WTC11 (cell line): ENCODE data around the gene OXGR1.

ENCODE experiments used
- ESRRA ChIP-seq: sonication (generic); formaldehyde crosslinking; IDR thresholded peaks from 2 replicates; pipeline ENCODE4 v1.8.1; 2022; ENCODE audit warnings: mild to moderate bottlenecking, missing genetic modification reagents, borderline replicate concordance
- JUN ChIP-seq: sonication (generic); formaldehyde crosslinking; IDR thresholded peaks from 2 replicates; pipeline ENCODE4 v1.8.0; 2023; ENCODE audit warnings: mild to moderate bottlenecking, missing genetic modification reagents
- NR1H2 ChIP-seq: sonication (generic); formaldehyde crosslinking; IDR thresholded peaks from 2 replicates; pipeline ENCODE4 v1.9.0; 2021; ENCODE audit warnings: mild to moderate bottlenecking, moderate library complexity, missing genetic modification reagents
- SP1 ChIP-seq: sonication (generic); formaldehyde crosslinking; conservative IDR thresholded peaks from 2 replicates; pipeline ENCODE4 v1.8.1; 2022; ENCODE audit warnings: missing genetic modification reagents
- TCF7 ChIP-seq: sonication (generic); formaldehyde crosslinking; IDR thresholded peaks from 2 replicates; pipeline ENCODE4 v1.8.0; 2022; ENCODE audit warnings: mild to moderate bottlenecking, low read depth, missing genetic modification reagents, moderate library complexity
- TF ChIP-seq, protein P1 (sequence below): fragments of 200-600 bp; IDR thresholded peaks from 2 replicates; pipeline ENCODE4 v1.8.0; 2022; ENCODE audit warnings: antibody characterized with exemption
- TF ChIP-seq, protein P2 (sequence below): sonication (generic); formaldehyde crosslinking; IDR thresholded peaks from 2 replicates; pipeline ENCODE4 v1.8.1; 2023; ENCODE audit warnings: mild to moderate bottlenecking, missing genetic modification reagents, moderate library complexity
- TF ChIP-seq, protein P3 (sequence below): sonication (generic); formaldehyde crosslinking; IDR thresholded peaks from 2 replicates; pipeline ENCODE4 v1.8.1; 2023; ENCODE audit warnings: mild to moderate bottlenecking, missing genetic modification reagents, borderline replicate concordance
- TF ChIP-seq, protein P4 (sequence below): fragments of 250-450 bp; sonication (Bioruptor Pico); conservative IDR thresholded peaks from 2 replicates; pipeline ENCODE4 v1.9.0; 2021; ENCODE audit warnings: mild to moderate bottlenecking
- TF ChIP-seq, protein P5 (sequence below): sonication (generic); formaldehyde crosslinking; IDR thresholded peaks from 2 replicates; pipeline ENCODE4 v1.8.0; 2022; ENCODE audit warnings: mild to moderate bottlenecking, missing genetic modification reagents

DNA sequence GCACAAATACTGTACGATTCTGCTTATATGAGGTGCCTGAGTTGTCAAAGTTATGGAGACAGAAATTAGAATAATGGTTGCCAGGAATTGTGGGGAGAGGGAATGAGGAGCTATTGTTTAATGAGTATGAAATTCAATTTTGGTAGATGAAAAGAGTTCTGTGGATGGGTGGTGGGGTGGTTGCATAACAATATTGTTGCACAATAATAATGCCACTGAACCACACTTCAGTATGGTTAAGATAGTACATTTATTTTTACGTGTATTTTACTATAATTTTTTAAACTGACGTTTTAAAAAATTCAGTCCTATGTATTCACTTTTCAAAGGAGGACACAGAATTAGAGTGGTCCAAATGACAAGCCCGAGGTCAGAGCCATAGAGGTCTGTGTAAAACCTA, 1.8 kb upstream of the OXGR1 start:
- TF ChIP-seq, protein P1, sequence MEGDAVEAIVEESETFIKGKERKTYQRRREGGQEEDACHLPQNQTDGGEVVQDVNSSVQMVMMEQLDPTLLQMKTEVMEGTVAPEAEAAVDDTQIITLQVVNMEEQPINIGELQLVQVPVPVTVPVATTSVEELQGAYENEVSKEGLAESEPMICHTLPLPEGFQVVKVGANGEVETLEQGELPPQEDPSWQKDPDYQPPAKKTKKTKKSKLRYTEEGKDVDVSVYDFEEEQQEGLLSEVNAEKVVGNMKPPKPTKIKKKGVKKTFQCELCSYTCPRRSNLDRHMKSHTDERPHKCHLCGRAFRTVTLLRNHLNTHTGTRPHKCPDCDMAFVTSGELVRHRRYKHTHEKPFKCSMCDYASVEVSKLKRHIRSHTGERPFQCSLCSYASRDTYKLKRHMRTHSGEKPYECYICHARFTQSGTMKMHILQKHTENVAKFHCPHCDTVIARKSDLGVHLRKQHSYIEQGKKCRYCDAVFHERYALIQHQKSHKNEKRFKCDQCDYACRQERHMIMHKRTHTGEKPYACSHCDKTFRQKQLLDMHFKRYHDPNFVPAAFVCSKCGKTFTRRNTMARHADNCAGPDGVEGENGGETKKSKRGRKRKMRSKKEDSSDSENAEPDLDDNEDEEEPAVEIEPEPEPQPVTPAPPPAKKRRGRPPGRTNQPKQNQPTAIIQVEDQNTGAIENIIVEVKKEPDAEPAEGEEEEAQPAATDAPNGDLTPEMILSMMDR: no peak
- TF ChIP-seq JUN (CRISPR knock-in tag) (no peak), SP1 (no peak), TCF7 (no peak), NR1H2 (CRISPR knock-in tag) (no peak), ESRRA (CRISPR knock-in tag) (no peak)
- TF ChIP-seq, protein P2, sequence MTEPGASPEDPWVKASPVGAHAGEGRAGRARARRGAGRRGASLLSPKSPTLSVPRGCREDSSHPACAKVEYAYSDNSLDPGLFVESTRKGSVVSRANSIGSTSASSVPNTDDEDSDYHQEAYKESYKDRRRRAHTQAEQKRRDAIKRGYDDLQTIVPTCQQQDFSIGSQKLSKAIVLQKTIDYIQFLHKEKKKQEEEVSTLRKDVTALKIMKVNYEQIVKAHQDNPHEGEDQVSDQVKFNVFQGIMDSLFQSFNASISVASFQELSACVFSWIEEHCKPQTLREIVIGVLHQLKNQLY (CRISPR knock-in tag): no peak
- TF ChIP-seq, protein P3, sequence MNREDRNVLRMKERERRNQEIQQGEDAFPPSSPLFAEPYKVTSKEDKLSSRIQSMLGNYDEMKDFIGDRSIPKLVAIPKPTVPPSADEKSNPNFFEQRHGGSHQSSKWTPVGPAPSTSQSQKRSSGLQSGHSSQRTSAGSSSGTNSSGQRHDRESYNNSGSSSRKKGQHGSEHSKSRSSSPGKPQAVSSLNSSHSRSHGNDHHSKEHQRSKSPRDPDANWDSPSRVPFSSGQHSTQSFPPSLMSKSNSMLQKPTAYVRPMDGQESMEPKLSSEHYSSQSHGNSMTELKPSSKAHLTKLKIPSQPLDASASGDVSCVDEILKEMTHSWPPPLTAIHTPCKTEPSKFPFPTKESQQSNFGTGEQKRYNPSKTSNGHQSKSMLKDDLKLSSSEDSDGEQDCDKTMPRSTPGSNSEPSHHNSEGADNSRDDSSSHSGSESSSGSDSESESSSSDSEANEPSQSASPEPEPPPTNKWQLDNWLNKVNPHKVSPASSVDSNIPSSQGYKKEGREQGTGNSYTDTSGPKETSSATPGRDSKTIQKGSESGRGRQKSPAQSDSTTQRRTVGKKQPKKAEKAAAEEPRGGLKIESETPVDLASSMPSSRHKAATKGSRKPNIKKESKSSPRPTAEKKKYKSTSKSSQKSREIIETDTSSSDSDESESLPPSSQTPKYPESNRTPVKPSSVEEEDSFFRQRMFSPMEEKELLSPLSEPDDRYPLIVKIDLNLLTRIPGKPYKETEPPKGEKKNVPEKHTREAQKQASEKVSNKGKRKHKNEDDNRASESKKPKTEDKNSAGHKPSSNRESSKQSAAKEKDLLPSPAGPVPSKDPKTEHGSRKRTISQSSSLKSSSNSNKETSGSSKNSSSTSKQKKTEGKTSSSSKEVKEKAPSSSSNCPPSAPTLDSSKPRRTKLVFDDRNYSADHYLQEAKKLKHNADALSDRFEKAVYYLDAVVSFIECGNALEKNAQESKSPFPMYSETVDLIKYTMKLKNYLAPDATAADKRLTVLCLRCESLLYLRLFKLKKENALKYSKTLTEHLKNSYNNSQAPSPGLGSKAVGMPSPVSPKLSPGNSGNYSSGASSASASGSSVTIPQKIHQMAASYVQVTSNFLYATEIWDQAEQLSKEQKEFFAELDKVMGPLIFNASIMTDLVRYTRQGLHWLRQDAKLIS (CRISPR knock-in tag): no peak
- TF ChIP-seq, protein P4, sequence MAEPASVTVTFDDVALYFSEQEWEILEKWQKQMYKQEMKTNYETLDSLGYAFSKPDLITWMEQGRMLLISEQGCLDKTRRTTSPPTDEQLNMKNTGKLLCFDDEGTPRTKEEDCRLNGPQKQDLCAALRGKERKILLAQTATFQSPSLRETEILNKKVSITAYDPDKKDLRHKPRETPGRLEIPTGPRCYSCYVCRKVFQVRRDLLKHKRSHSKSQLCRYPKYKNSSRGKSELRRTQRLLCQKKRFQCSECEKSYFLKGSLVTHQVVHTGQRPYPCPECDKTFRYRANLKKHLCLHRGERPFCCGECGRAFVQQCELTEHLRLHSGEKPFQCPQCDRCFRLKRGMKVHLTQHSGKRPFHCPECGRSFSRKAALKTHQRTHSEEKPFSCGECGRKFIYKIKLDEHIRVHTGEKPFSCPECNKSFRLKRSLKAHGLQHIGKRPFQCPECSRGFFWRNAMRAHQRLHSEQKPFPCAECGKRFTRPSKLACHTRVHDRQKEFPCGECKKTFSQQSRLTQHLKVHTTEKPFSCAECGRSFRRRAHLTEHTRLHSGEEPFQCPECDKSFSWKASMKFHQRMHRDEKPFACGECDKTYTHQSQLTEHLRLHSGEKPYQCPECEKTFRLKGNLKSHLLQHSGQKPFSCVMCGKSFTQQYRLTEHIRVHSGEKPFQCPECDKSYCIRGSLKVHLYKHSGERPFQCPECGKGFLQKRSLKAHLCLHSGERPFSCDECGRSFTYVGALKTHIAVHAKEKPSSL (CRISPR knock-in tag): no peak
- TF ChIP-seq, protein P5, sequence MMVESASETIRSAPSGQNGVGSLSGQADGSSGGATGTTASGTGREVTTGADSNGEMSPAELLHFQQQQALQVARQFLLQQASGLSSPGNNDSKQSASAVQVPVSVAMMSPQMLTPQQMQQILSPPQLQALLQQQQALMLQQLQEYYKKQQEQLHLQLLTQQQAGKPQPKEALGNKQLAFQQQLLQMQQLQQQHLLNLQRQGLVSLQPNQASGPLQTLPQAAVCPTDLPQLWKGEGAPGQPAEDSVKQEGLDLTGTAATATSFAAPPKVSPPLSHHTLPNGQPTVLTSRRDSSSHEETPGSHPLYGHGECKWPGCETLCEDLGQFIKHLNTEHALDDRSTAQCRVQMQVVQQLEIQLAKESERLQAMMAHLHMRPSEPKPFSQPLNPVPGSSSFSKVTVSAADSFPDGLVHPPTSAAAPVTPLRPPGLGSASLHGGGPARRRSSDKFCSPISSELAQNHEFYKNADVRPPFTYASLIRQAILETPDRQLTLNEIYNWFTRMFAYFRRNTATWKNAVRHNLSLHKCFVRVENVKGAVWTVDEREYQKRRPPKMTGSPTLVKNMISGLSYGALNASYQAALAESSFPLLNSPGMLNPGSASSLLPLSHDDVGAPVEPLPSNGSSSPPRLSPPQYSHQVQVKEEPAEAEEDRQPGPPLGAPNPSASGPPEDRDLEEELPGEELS (CRISPR knock-in tag): no peak
